ENCODE measurements around the gene SPO11.

DNA sequence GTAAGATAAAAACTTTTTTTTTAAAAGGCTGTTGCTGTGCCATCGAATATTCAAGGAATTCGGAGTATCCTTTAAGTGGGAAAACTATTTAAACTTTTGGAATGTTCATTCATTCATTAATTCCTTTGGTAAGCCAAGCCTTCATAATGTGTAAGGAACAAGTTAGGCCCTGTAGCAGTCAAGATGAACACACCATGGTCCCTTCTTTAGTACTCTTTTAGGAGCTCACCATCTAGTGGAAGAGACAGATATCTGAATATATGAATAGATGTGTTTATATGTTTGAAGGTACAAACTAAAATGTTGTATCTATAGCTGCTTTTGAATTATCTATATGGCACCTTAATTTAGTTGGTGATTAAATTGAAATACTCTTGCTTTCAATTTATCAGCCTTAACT lies 5.8 kb downstream of the SPO11 start:
- TF ChIP-seq, protein P1, sequence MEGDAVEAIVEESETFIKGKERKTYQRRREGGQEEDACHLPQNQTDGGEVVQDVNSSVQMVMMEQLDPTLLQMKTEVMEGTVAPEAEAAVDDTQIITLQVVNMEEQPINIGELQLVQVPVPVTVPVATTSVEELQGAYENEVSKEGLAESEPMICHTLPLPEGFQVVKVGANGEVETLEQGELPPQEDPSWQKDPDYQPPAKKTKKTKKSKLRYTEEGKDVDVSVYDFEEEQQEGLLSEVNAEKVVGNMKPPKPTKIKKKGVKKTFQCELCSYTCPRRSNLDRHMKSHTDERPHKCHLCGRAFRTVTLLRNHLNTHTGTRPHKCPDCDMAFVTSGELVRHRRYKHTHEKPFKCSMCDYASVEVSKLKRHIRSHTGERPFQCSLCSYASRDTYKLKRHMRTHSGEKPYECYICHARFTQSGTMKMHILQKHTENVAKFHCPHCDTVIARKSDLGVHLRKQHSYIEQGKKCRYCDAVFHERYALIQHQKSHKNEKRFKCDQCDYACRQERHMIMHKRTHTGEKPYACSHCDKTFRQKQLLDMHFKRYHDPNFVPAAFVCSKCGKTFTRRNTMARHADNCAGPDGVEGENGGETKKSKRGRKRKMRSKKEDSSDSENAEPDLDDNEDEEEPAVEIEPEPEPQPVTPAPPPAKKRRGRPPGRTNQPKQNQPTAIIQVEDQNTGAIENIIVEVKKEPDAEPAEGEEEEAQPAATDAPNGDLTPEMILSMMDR (IDR thresholded peaks at IDR 0.05; ENCODE audit: insufficient read depth, low read length), result no peak
- TF ChIP-seq, protein P2, sequence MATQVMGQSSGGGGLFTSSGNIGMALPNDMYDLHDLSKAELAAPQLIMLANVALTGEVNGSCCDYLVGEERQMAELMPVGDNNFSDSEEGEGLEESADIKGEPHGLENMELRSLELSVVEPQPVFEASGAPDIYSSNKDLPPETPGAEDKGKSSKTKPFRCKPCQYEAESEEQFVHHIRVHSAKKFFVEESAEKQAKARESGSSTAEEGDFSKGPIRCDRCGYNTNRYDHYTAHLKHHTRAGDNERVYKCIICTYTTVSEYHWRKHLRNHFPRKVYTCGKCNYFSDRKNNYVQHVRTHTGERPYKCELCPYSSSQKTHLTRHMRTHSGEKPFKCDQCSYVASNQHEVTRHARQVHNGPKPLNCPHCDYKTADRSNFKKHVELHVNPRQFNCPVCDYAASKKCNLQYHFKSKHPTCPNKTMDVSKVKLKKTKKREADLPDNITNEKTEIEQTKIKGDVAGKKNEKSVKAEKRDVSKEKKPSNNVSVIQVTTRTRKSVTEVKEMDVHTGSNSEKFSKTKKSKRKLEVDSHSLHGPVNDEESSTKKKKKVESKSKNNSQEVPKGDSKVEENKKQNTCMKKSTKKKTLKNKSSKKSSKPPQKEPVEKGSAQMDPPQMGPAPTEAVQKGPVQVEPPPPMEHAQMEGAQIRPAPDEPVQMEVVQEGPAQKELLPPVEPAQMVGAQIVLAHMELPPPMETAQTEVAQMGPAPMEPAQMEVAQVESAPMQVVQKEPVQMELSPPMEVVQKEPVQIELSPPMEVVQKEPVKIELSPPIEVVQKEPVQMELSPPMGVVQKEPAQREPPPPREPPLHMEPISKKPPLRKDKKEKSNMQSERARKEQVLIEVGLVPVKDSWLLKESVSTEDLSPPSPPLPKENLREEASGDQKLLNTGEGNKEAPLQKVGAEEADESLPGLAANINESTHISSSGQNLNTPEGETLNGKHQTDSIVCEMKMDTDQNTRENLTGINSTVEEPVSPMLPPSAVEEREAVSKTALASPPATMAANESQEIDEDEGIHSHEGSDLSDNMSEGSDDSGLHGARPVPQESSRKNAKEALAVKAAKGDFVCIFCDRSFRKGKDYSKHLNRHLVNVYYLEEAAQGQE (IDR thresholded peaks at IDR 0.05; ENCODE audit: insufficient replicate concordance, low read depth), result no peak
- TF ChIP-seq GABPA (IDR thresholded peaks at IDR 0.05; ENCODE audit: low read depth) (no peak), POLR2AphosphoS5 (IDR thresholded peaks at IDR 0.05; ENCODE audit: low read depth) (no peak), SPI1 (IDR thresholded peaks at IDR 0.05; ENCODE audit: borderline replicate concordance, low read depth) (no peak)

Data from HL-60 (cell line).